Mammary epithelial cell (primary cell): ENCODE measurements around the gene TPM3.

Experiments used
- CTCF ChIP-seq, 2 donors: IDR thresholded peaks in 1 of 2; conservative IDR thresholded peaks in 1 of 2; 2 replicates each; pipeline ENCODE4 v1.5.1; 2011 to 2012; ENCODE audit warnings: inconsistent platforms in 2 of 2, low read length in 2 of 2, mild to moderate bottlenecking in 2 of 2, control low read depth in 1 of 2, low read depth in 1 of 2; ENCODE audit not compliant: insufficient read depth in 1 of 2; ENCODE audit errors: extremely low read depth in 1 of 2
- EZH2 ChIP-seq: IDR thresholded peaks from 2 replicates; pipeline ENCODE4 v1.6.1; 2012; ENCODE audit warnings: low read length, inconsistent platforms, borderline replicate concordance

- TF ChIP-seq EZH2: no peak
- TF ChIP-seq CTCF (conservative IDR thresholded peaks at IDR 0.05 in 1 of 2, IDR thresholded peaks at IDR 0.05 in 1 of 2; ENCODE audit: extremely low read depth in 1 of 2, insufficient read depth in 1 of 2, low read depth in 1 of 2, low read length in 2 of 2): no peak
Observed at GRCh38 chr1:154170547-154171222, 21.2 kb downstream of the TPM3 start.
